HG03432 (cell line): Measurements from ENCODE around the gene GZF1.
"Not testable (repeated sequence)": the region's sequence is repeated elsewhere in the genome, so short reads cannot be mapped to it uniquely, and the experiment has no call there.

Experiments
- ATAC-seq: cut with Tn5 transposase; IDR thresholded peaks from one replicate; pipeline ENCODE4 v1.9.1; 2021; ENCODE audit warnings: mild to moderate bottlenecking, moderate library complexity; ENCODE audit not compliant: unreplicated experiment

The GZF1 gene

GRCh38 chr20:23344336-23344735, 17.6 kb upstream of the GZF1 start:
- ATAC-seq, result no peak

GRCh38 chr20:23346002-23346401, 16.0 kb upstream of the GZF1 start:
- no peak for ATAC-seq

GRCh38 chr20:23347791-23348190, 14.2 kb upstream of the GZF1 start:
- no peak for ATAC-seq

- ATAC-seq, result not testable (repeated sequence)
These were observed 13.5 kb upstream of the GZF1 start for GRCh38 chr20:23348510-23348909.

GRCh38 chr20:23349338-23350195, 12.4 kb upstream of the GZF1 start:
- ATAC-seq, result peak; percentile 54

- peak; percentile 88 for ATAC-seq
These were observed 11.6 kb upstream of the GZF1 start, which contains the start of gene NXT1 for GRCh38 chr20:23350196-23350903. NXT1 (plus strand) TSS chr20:23350791; CDS start chr20:23354042, 3,251 bp downstream.

- peak; percentile 23 for ATAC-seq
These were observed 10.8 kb upstream of the GZF1 start for GRCh38 chr20:23350904-23351838.

- ATAC-seq, result no peak
These were observed 5.8 kb upstream of the GZF1 start for GRCh38 chr20:23356203-23356602.

- peak; percentile 78 for ATAC-seq
These were observed 4.0 kb upstream of the GZF1 start for GRCh38 chr20:23357767-23358562.

- no peak for ATAC-seq
These were observed 3.4 kb upstream of the GZF1 start for GRCh38 chr20:23358563-23358906.

GRCh38 chr20:23358923-23359593, 2.9 kb upstream of the GZF1 start:
- no peak for ATAC-seq

- ATAC-seq, result no peak
These were observed 1.5 kb upstream of the GZF1 start for GRCh38 chr20:23360531-23360930.

- ATAC-seq, result no peak
These were observed 885 bp upstream of the GZF1 start for GRCh38 chr20:23361119-23361475.

- peak; percentile 17 for ATAC-seq
These were observed 642 bp downstream of the GZF1 start for GRCh38 chr20:23362392-23363256.

- ATAC-seq, result no peak
These were observed 1.3 kb downstream of the GZF1 start for GRCh38 chr20:23363257-23363649.

GRCh38 chr20:23365390-23366165, 3.6 kb downstream of the GZF1 start:
- no peak for ATAC-seq

GRCh38 chr20:23366384-23366783, 4.4 kb downstream of the GZF1 start:
- ATAC-seq, result no peak

GRCh38 chr20:23367770-23368169, 5.8 kb downstream of the GZF1 start:
- ATAC-seq, result no peak
